GM10266 (cell line): ENCODE measurements around the gene TARBP2.
"Not testable (repeated sequence)": the region's sequence is repeated elsewhere in the genome, so short reads cannot be mapped to it uniquely, and the experiment has no call there.

ENCODE experiments used
- DNase-seq: peaks from one replicate; pipeline ENCODE4 v3.0.0; 2012; ENCODE audit errors: extremely low spot score
- TF ChIP-seq, protein P1 (sequence below): IDR thresholded peaks from 2 replicates; pipeline ENCODE4 v1.5.1; 2012; ENCODE audit warnings: mild to moderate bottlenecking, low read depth; ENCODE audit not compliant: control insufficient read depth, insufficient read depth; ENCODE audit errors: missing control alignments

TARBP2 gene

DNA sequence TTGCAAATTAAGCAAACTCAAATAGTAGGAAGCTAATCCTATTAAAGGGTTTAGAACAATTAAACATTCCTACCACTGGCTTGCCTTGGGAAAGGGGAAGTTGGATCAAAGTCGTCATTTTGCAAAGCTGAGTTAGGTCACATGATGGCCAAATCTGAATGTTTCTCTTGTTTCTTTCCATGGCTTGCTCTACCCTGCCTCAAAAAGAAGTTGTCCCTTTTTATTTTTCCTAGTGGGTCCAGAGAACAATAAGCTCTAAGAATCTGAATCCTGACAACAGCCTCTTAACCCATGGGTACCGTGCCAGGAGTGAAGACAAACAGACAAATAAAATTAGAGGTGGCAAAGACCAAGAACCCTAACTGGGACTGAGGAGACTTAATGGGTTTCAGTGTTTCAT, 32.4 kb downstream of the TARBP2 start:
- TF ChIP-seq, protein P1, sequence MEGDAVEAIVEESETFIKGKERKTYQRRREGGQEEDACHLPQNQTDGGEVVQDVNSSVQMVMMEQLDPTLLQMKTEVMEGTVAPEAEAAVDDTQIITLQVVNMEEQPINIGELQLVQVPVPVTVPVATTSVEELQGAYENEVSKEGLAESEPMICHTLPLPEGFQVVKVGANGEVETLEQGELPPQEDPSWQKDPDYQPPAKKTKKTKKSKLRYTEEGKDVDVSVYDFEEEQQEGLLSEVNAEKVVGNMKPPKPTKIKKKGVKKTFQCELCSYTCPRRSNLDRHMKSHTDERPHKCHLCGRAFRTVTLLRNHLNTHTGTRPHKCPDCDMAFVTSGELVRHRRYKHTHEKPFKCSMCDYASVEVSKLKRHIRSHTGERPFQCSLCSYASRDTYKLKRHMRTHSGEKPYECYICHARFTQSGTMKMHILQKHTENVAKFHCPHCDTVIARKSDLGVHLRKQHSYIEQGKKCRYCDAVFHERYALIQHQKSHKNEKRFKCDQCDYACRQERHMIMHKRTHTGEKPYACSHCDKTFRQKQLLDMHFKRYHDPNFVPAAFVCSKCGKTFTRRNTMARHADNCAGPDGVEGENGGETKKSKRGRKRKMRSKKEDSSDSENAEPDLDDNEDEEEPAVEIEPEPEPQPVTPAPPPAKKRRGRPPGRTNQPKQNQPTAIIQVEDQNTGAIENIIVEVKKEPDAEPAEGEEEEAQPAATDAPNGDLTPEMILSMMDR: no peak
- no peak for DNase-seq

DNA sequence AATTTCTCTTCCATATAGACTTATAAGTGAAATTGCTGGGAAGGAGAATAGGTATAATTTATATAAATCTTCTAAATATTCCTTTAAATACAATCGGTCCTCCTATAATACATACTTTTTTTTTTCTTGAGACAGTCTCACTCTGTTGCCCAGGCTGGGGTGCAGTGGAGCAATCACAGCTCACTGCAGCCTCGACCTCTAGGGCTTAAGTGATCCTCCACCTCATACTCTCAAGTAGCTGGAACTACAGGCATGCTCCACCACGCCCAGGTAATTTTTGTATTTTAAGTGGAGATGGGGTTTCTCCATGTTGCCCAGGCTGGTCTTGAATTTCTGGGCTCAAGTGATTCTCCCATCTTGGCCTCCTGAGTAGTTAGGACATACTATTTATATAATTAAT, 35.9 kb downstream of the TARBP2 start:
- DNase-seq: no peak
- TF ChIP-seq, protein P1: no peak

DNA sequence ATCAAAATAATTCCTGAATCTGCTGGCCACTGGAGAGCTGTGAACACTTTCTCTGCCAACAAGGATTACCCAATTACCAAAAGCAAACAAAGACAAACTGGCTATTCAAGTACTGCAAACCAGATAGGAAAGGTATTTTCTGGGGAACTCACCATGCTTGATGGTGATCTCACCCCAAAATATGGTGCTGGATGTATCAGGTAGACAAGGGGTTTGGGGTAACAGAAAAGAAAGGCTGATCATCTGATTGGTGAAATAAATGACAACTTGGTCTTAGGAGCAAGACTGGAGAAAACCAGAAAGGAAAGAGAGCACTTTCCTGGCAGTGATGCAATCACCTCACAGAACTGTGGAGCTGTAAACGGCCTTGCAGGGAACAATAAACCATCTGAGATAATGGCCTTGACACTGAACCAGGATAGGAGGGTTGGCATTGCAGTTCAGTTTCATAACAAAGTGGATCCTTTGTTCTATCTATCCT, 37.2 kb downstream of the TARBP2 start:
- no peak for DNase-seq
- TF ChIP-seq, protein P1: no peak

- TF ChIP-seq, protein P1: no peak
- no peak for DNase-seq
Observed at GRCh38 chr12:53539526-53539925, 38.4 kb downstream of the TARBP2 start.

GRCh38 chr12:53543539-53543938, 42.5 kb downstream of the TARBP2 start:
- TF ChIP-seq, protein P1: peak; percentile 91

DNA sequence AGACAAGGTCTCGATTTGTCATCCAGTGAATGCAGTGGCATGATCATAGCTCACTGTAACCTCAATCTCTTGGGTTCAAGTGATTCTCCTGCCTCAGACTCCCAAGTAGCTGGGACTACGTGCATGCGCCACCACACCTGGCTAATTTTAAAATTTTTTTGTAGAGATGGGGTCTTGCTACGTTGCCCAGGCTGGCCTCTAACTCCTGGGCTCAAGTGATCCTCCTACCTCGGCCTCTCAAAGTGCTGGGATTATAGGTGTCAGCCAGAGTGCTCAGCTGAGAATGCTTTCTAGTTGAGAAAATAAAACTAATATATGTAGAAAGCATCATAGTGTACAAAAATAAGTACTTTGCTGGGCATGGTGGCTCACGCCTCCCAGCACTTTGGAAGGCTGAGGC, 47.3 kb downstream of the TARBP2 start:
- DNase-seq: not testable (repeated sequence)

More at GRCh38 chr12:53543539-53543938, 42.5 kb downstream of the TARBP2 start:
- peak; percentile 75 for DNase-seq

- not testable (repeated sequence) for DNase-seq
Observed at GRCh38 chr12:53550131-53550530, 49.0 kb downstream of the TARBP2 start.

GRCh38 chr12:53550595-53550994, 49.5 kb downstream of the TARBP2 start:
- no peak for DNase-seq
- TF ChIP-seq, protein P1: no peak
